Esophagus muscularis mucosa (tissue), 4 donors: ENCODE data around the gene AKAP9. TPM values are rescaled to one million over a fixed set of nuclear protein-coding genes. Genes with fewer than 3 reads are reported as not detected.

ENCODE experiments used
- DNase-seq: peaks from one replicate; pipeline ENCODE4 v3.0.0-alpha.2; 2017; ENCODE audit errors: extremely low spot score
- H3K27ac ChIP-seq, 4 donors: fragments of 200-600 bp; sonication (generic); replicated peaks in 1 of 4; 1 replicate in 3 of 4; 2 replicates in 1 of 4; pipeline ENCODE4 v1.5.1; 2016 to 2019; ENCODE audit warnings: mild to moderate bottlenecking in 1 of 4
- H3K27me3 ChIP-seq, 4 donors: fragments of 200-600 bp; sonication (generic); one replicate each; pipeline versions ENCODE4 v1.5.1 to v1.6.0; 2016 to 2019
- H3K36me3 ChIP-seq, 4 donors: fragments of 200-600 bp; sonication (generic); one replicate each; pipeline ENCODE4 v1.5.1; 2016 to 2019
- H3K4me1 ChIP-seq, 4 donors: fragments of 200-600 bp; sonication (generic); one replicate each; pipeline ENCODE4 v1.5.1; 2016 to 2019
- H3K4me3 ChIP-seq, 4 donors: fragments of 200-600 bp; sonication (generic); 1 replicate in 2 of 4; 2 replicates in 2 of 4; pipeline ENCODE4 v1.5.1; 2016 to 2019; ENCODE audit warnings: mild to moderate bottlenecking in 4 of 4, moderate library complexity in 1 of 4
- H3K9me3 ChIP-seq, 4 donors: fragments of 200-600 bp; sonication (generic); 1 replicate in 3 of 4; 2 replicates in 1 of 4; pipeline ENCODE4 v1.5.1; 2016 to 2019
- CTCF ChIP-seq, 3 experiments: fragments of 200-600 bp in 2 of 3; fragments of 450-650 bp in 1 of 3; sonication (generic) in 2 of 3; IDR thresholded peaks; one replicate each; pipeline ENCODE4 v1.5.1; 2017 to 2019; ENCODE audit warnings: antibody characterized with exemption in 3 of 3, mild to moderate bottlenecking in 2 of 3, moderate library complexity in 1 of 3
- EP300 ChIP-seq: sonication (generic); formaldehyde crosslinking; IDR thresholded peaks from one replicate; pipeline ENCODE4 v1.6.1; 2017; ENCODE audit warnings: antibody characterized with exemption
- POLR2A ChIP-seq: fragments of 450-650 bp; IDR thresholded peaks from one replicate; pipeline ENCODE4 v1.6.1; 2017; ENCODE audit warnings: antibody characterized with exemption, moderate library complexity, mild to moderate bottlenecking, low read depth
- POLR2AphosphoS5 ChIP-seq, 2 donors: sonication (generic); formaldehyde crosslinking; IDR thresholded peaks; one replicate each; pipeline ENCODE4 v1.6.1; 2017; ENCODE audit warnings: antibody characterized with exemption in 2 of 2
- WGBS: methylation state at CpG from one replicate; pipeline ENCODE4 v1.1.5; 2018; 5-methylcytosine and 5-hydroxymethylcytosine counted together
- intact Hi-C: fragments of 100-400 bp; cut with DNase I; formaldehyde crosslinking; loops from one replicate; pipeline ENCODE4 v1.15.1; 2023
- total RNA-seq, 4 donors: library from RNA; depleted of rRNA; stranded (reverse); fragments of >200 nt; gene quantifications; one replicate each; pipeline versions ENCODE4 v1.1.0 to v1.2.1, GENCODE V29; 2016

AKAP9 gene
- total RNA-seq, 4 donors from 2014 or later: 33.6 to 60.2 (median 39.3) TPM

GRCh38 chr7:92150450-92151017 is 209.9 kb downstream of the AKAP9 start:
- DNase-seq: no peak
- no peaks in the 10 kb centered on the region for H3K27me3 ChIP-seq
- intact Hi-C loops: no loop called here
- H3K36me3 ChIP-seq: no peaks in the 10 kb centered on the region
- TF ChIP-seq POLR2A: no peak
- no peak for TF ChIP-seq EP300
- no peak for TF ChIP-seq POLR2AphosphoS5 (IDR thresholded peaks at IDR 0.05)
- TF ChIP-seq CTCF (IDR thresholded peaks at IDR 0.05): no peak
- no peaks in the 10 kb centered on the region for H3K4me1 ChIP-seq
- H3K9me3 ChIP-seq: no peaks in the 10 kb centered on the region
- H3K27ac ChIP-seq: no peak overlapping the region
- 59% methylated on average over 1 of the region's 1 CpG for WGBS
- H3K4me3 ChIP-seq: no peak overlapping the region

DNA sequence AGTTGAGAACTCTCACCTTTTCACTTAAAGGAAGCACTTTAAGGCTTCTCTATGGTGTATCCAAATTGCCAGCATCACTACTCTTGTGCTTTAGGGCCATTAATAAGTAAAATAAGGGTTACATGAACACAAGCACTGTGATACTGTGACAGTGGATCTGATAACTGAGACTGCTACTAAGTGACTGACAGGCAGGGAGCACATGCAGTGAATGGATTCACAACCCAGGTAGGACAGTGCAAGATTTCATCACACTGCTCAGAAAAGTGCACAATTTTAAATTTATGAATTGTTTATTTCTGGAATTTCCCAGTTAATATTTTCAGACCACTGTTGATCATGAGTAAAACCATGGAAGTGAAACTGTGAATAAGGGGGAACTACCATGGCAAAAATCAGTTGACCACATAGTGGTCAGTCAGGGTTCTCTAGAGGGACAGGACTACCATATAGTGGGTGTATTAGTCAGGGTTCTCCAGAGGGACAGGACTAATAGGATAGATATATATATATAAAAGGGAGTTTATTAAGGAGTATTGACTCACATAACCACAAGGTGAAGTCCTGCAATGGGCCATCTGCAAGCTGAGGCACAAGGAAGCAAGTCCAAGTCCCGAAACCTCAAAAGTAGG is 214.6 kb downstream of the AKAP9 start:
- intact Hi-C loops: no loop called here
- no peaks in the 10 kb centered on the region for H3K27me3 ChIP-seq
- H3K9me3 ChIP-seq: no peaks in the 10 kb centered on the region
- H3K4me3 ChIP-seq: no peak overlapping the region
- WGBS: 94% methylated on average over 1 of the region's 1 CpG
- H3K36me3 ChIP-seq: no peaks in the 10 kb centered on the region
- TF ChIP-seq POLR2AphosphoS5 (IDR thresholded peaks at IDR 0.05) (no peak), CTCF (IDR thresholded peaks at IDR 0.05) (no peak), POLR2A (no peak)
- H3K4me1 ChIP-seq: no peaks in the 10 kb centered on the region
- no peak for DNase-seq
- H3K27ac ChIP-seq: no peak overlapping the region

DNA sequence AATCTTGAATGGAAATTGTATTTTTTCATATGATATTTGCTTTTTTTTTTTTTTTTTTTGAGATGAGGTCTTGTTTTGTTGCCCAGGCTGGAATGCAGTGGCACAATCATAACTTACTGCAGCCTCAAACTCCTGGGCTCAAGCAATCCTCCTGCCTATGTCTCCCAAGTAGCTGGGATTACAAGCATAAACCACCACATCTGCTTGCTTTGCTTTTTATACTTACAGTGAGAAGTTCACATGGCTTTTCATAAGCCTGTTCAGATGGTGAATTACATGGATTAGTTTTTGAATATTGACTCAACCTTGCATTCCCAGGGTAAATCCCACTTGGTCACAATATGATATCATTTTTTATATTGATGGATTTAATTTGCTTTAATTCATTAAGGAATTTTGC is 216.3 kb downstream of the AKAP9 start:
- H3K27ac ChIP-seq: no peak overlapping the region
- H3K9me3 ChIP-seq: no peaks in the 10 kb centered on the region
- H3K27me3 ChIP-seq: no peaks in the 10 kb centered on the region
- intact Hi-C loops: no loop called here
- no peak for DNase-seq
- TF ChIP-seq POLR2AphosphoS5 (IDR thresholded peaks at IDR 0.05) (no peak), CTCF (IDR thresholded peaks at IDR 0.05) (no peak), EP300 (no peak), POLR2A (no peak)
- H3K4me3 ChIP-seq: no peak overlapping the region
- H3K36me3 ChIP-seq: no peaks in the 10 kb centered on the region
- H3K4me1 ChIP-seq: no peaks in the 10 kb centered on the region

DNA sequence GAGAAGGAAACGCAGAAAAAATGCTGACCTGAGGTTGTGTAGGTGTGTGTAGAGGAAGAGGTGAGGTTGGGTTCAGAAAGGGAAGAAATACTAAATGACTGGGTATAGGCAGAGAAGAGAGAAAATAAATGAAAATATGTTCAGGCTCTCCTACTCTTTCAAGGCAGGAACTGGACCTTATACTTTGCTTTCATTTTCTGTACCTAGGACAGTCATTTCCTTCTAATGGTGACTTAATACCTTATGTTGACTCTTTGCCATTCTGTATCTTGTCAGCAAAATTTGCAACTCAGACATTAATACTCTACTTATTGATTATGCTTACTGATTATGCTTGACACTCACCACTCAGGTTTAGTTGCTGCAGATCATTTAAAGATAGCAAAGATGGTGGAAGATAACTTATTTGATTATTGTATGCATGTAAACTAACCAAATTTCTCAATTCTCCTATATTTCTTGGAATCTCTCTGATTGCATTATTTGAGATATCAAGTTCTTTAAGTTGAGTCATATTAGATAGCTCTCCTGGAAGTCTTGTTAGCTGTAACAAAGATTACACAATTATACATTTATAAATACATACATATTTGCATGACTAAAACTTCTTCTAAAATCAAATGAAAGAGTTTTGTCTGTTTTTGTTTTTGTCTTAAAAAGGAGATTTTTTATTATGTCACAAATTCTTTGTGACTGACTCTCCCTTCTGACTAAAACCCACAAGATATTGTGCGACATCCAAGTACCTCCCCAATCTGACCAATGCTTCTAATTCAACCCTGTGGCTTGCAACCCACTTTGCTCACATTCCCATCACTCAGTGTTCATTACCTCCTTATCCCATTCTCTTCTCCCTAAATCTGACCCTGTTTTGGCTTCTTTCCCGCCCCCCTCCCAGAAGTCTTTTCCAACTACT is 218.3 kb downstream of the AKAP9 start:
- H3K9me3 ChIP-seq: no peaks in the 10 kb centered on the region
- intact Hi-C loops: no loop called here
- DNase-seq: no peak
- H3K36me3 ChIP-seq: no peaks in the 10 kb centered on the region
- no peak overlapping the region for H3K4me3 ChIP-seq
- TF ChIP-seq EP300: no peak
- no peak for TF ChIP-seq CTCF (IDR thresholded peaks at IDR 0.05)
- no peak for TF ChIP-seq POLR2AphosphoS5 (IDR thresholded peaks at IDR 0.05)
- TF ChIP-seq POLR2A: no peak
- WGBS: 93% methylated on average over 3 of the region's 3 CpGs
- H3K27ac ChIP-seq: no peak overlapping the region
- H3K27me3 ChIP-seq: no peaks in the 10 kb centered on the region
- H3K4me1 ChIP-seq: no peaks in the 10 kb centered on the region

Other genes starting within 250 kb of the AKAP9 start
- gene MTERF1, start 60.2 kb upstream of the AKAP9 start, total RNA-seq: 1 to 10 TPM; 4.3 to 7.9 (median 5.2) TPM
- 10 to 100 TPM; 21.7 to 32.8 (median 27.3) TPM for gene CYP51A1, start 193.6 kb downstream of the AKAP9 start, total RNA-seq
- under 1 TPM in 1 of 4 donors, not detected in 3; 0.19 TPM for gene LRRD1, start 238.3 kb downstream of the AKAP9 start, total RNA-seq